PC-3 (cell line): ENCODE data around the gene MAEA. TPM values are rescaled to one million over a fixed set of nuclear protein-coding genes. Genes with fewer than 3 reads are reported as not detected.

Source experiments
- ATAC-seq: fragments of 200-7000 bp; cut with Tn5 transposase; 2 replicates; pipeline ENCODE4 v1.9.1; 2020; ENCODE audit warnings: mild to moderate bottlenecking, moderate library complexity
- BruUV-seq: library from RNA; stranded (reverse); fragments of 400-500 nt; replicated peaks from 2 replicates; lab custom pipeline; 2021; lab: Mats Ljungman, UMichigan
- CTCF ChIA-PET: fragments of 300-600 bp; sonication (Branson Sonifier 250); formaldehyde crosslinking; loops from one replicate; lab custom pipeline; 2022; ENCODE audit warnings: antibody characterized with exemption; lab: Charles Lee
- POLR2A ChIA-PET: fragments of 300-600 bp; sonication (Branson Sonifier 250); formaldehyde crosslinking; loops from one replicate; lab custom pipeline; 2022; ENCODE audit warnings: antibody characterized with exemption; ENCODE audit not compliant: unreplicated experiment; lab: Charles Lee
- DNase-seq: peaks from one replicate; pipeline ENCODE4 v3.0.0-alpha.2; 2015
- H2AFZ ChIP-seq: fragments of 300-600 bp; sonication (generic); 2 replicates; pipeline ENCODE4 v1.6.0; 2016; ENCODE audit warnings: antibody characterized with exemption, low read length
- H3F3A ChIP-seq: fragments of 300-600 bp; sonication (generic); one replicate; pipeline ENCODE4 v1.6.0; 2017; ENCODE audit warnings: antibody characterized with exemption, low read length, control low read depth, mild to moderate bottlenecking; ENCODE audit not compliant: unreplicated experiment
- H3K27ac ChIP-seq: fragments of 300-600 bp; sonication (generic); 2 replicates; pipeline ENCODE4 v1.5.1; 2016; ENCODE audit warnings: mild to moderate bottlenecking, low read length
- H3K27me3 ChIP-seq: fragments of 300-600 bp; sonication (generic); 2 replicates; pipeline ENCODE4 v1.6.1; 2016; ENCODE audit warnings: low read length, mixed read lengths
- H3K36me3 ChIP-seq: fragments of 300-600 bp; sonication (generic); 2 replicates; pipeline ENCODE4 v1.6.1; 2016; ENCODE audit warnings: low read depth, mixed run types, low read length, mixed read lengths
- H3K4me1 ChIP-seq: fragments of 300-600 bp; sonication (generic); 2 replicates; pipeline ENCODE4 v1.5.1; 2016; ENCODE audit warnings: low read length; ENCODE audit not compliant: insufficient read depth
- H3K4me2 ChIP-seq: fragments of 300-600 bp; sonication (generic); 2 replicates; pipeline ENCODE4 v1.6.0; 2016; ENCODE audit warnings: low read length
- H3K4me3 ChIP-seq: fragments of 300-600 bp; sonication (generic); 2 replicates; pipeline ENCODE4 v1.5.1; 2016; ENCODE audit warnings: mild to moderate bottlenecking, low read length, mixed read lengths
- H3K79me2 ChIP-seq: fragments of 300-600 bp; sonication (generic); 2 replicates; pipeline ENCODE4 v1.6.1; 2017; ENCODE audit warnings: low read length, mixed read lengths
- H3K9ac ChIP-seq: fragments of 300-600 bp; sonication (generic); 2 replicates; pipeline ENCODE4 v1.6.0; 2016; ENCODE audit warnings: mild to moderate bottlenecking, low read length
- H3K9me2 ChIP-seq: fragments of 300-600 bp; sonication (generic); replicated peaks from 2 replicates; pipeline ENCODE4 v1.6.1; 2016; ENCODE audit warnings: mixed run types, low read length, mixed read lengths
- H3K9me3 ChIP-seq: fragments of 300-600 bp; sonication (generic); 2 replicates; pipeline ENCODE4 v1.6.1; 2016; ENCODE audit warnings: low read length, mixed read lengths
- H4K20me1 ChIP-seq: fragments of 300-600 bp; sonication (generic); 2 replicates; pipeline ENCODE4 v1.6.1; 2016; ENCODE audit warnings: low read length, mixed read lengths
- CTCF ChIP-seq: fragments of 300-600 bp; sonication (generic); conservative IDR thresholded peaks from 2 replicates; pipeline ENCODE4 v1.5.1; 2017; ENCODE audit warnings: antibody characterized with exemption, low read depth, mild to moderate bottlenecking, low read length
- EZH2 ChIP-seq: fragments of 300-600 bp; sonication (generic); IDR thresholded peaks from one replicate; pipeline ENCODE4 v1.6.1; 2017; ENCODE audit warnings: antibody characterized with exemption, mild to moderate bottlenecking, low read length; ENCODE audit not compliant: unreplicated experiment
- EZH2phosphoT487 ChIP-seq: fragments of 300-600 bp; sonication (generic); IDR thresholded peaks from 2 replicates; pipeline ENCODE4 v1.6.1; 2018; ENCODE audit warnings: mild to moderate bottlenecking, antibody characterized with exemption, low read length, borderline replicate concordance
- intact Hi-C: fragments of 100-400 bp; cut with micrococcal nuclease; formaldehyde crosslinking; loops from 2 replicates; pipeline ENCODE4 v1.9.0; 2023
- total RNA-seq: library from RNA; depleted of rRNA; stranded (reverse); fragments of >200 nt; gene quantifications from 2 replicates; pipeline ENCODE4 v1.2.3, GENCODE V29; 2014

MAEA gene
- total RNA-seq, 1 experiment from 2014 or later = 48.1 TPM

- Histone ChIP-seq H3K4me1 (no peaks in the 10 kb centered on the region), H3K36me3 (no peaks in the 10 kb centered on the region), H3F3A (no peaks in the 10 kb centered on the region), H4K20me1 (no peaks in the 10 kb centered on the region), H2AFZ (no peak overlapping the region), H3K9ac (no peak overlapping the region), H3K9me2 (no peaks in the 10 kb centered on the region), H3K27me3 (no peaks in the 10 kb centered on the region), H3K9me3 (no peaks in the 10 kb centered on the region), H3K79me2 (no peaks in the 10 kb centered on the region), H3K4me3 (no peak overlapping the region), H3K27ac (no peak overlapping the region), H3K4me2 (no peak overlapping the region)
- TF ChIP-seq CTCF = no peak
- no peak for TF ChIP-seq EZH2
- TF ChIP-seq EZH2phosphoT487 = no peak
- ChIA-PET CTCF (no interaction called here), POLR2A (no interaction called here)
- ATAC-seq = no peak
- intact Hi-C loops = no loop called here
- no peak for DNase-seq
- no TSS peak for BruUV-seq
Observed at GRCh38 chr4:1369091-1369450, 79.4 kb downstream of the MAEA start.

GRCh38 chr4:1369479-1370079 lies 79.9 kb downstream of the MAEA start:
- ChIA-PET POLR2A (no interaction called here), CTCF (no interaction called here)
- no peak for TF ChIP-seq CTCF
- no peak for TF ChIP-seq EZH2phosphoT487
- no peak for TF ChIP-seq EZH2
- Histone ChIP-seq H3K4me2 (no peak overlapping the region), H3K4me1 (no peaks in the 10 kb centered on the region), H3K79me2 (no peaks in the 10 kb centered on the region), H3K9me2 (no peaks in the 10 kb centered on the region), H2AFZ (no peak overlapping the region), H3K27ac (no peak overlapping the region), H4K20me1 (no peaks in the 10 kb centered on the region), H3K36me3 (no peaks in the 10 kb centered on the region), H3K9ac (no peak overlapping the region), H3K4me3 (no peak overlapping the region), H3K9me3 (no peaks in the 10 kb centered on the region), H3K27me3 (no peaks in the 10 kb centered on the region), H3F3A (no peaks in the 10 kb centered on the region)
- intact Hi-C loops = no loop called here
- ATAC-seq (no peak), DNase-seq (no peak)
- no TSS peak for BruUV-seq

DNA sequence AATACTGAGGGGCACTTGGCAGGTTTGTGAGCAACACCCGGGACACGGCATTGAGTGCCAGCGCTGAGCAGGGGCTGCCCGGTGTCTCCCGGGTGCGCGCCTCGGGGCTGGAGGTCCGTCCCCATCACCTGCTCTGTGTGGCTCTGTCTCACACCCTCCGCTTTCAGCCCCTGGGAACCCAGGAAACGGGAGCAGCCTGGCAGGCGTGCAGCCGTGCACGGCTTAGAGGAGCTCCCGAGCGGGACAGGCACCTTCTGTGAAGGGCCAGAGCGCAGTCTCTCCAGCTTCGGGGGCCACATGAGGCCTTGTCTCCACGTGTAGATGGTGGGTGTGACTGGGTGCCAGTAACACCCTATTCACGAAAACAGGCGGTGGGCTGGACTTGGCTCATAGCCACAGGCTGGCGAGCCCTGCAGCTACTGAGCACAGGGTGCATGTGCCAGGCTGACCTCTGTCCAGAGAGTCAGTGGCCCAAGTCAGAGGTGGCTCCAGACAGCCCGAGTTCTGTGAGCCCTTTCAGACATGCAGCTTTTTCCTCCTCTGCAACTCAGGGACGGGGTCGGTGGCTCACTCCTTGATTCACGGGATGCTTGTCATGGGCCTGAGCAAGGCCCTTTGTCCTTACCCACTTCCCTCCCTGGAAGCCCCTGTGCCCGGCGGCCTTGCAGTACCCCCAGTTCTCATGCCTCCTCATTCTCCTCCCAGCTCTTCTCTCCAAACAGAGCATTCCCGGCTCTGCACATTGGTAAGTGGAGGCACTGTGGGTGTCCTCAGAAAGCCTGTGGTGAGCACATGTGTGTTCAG lies 80.8 kb downstream of the MAEA start:
- ChIA-PET CTCF (no interaction called here), POLR2A (no interaction called here)
- ATAC-seq = no peak
- Histone ChIP-seq H3K4me3 (no peak overlapping the region), H3K9me2 (no peaks in the 10 kb centered on the region), H2AFZ (no peak overlapping the region), H3K9me3 (no peaks in the 10 kb centered on the region), H3K36me3 (no peaks in the 10 kb centered on the region), H3K27me3 (no peaks in the 10 kb centered on the region), H3K4me2 (no peak overlapping the region), H3K4me1 (no peaks in the 10 kb centered on the region), H3K27ac (no peak overlapping the region), H3K79me2 (no peaks in the 10 kb centered on the region), H3K9ac (no peak overlapping the region), H3F3A (no peaks in the 10 kb centered on the region), H4K20me1 (no peaks in the 10 kb centered on the region)
- TF ChIP-seq EZH2 (no peak), CTCF (no peak), EZH2phosphoT487 (no peak)
- intact Hi-C loops = no loop called here
- DNase-seq = no peak
- BruUV-seq = no TSS peak
